Neural cell (in vitro differentiated cells): ENCODE measurements around the gene WNT7B.

Source experiments
- EP300 ChIP-seq: fragments of 450-650 bp; conservative IDR thresholded peaks from 2 replicates; pipeline ENCODE4 v1.6.1; 2014; ENCODE audit warnings: antibody characterized with exemption, mild to moderate bottlenecking, moderate library complexity; ENCODE audit not compliant: poor library complexity, severe bottlenecking
- EZH2 ChIP-seq: fragments of 200-600, 300-800 bp; shearing (Covaris generic), sonication (generic); IDR thresholded peaks from 2 replicates; pipeline ENCODE4 v1.6.1; 2014; ENCODE audit warnings: antibody characterized with exemption, low read length, borderline replicate concordance, mild to moderate bottlenecking; ENCODE audit not compliant: insufficient read depth, poor library complexity, severe bottlenecking
- MXI1 ChIP-seq: fragments of 450-650 bp; conservative IDR thresholded peaks from 2 replicates; pipeline ENCODE4 v1.6.1; 2014; ENCODE audit warnings: antibody characterized with exemption, mild to moderate bottlenecking; ENCODE audit not compliant: poor library complexity, severe bottlenecking
- POLR2AphosphoS5 ChIP-seq: IDR thresholded peaks from 2 replicates; pipeline ENCODE4 v1.6.1; 2012
- RAD21 ChIP-seq: fragments of 450-650 bp; conservative IDR thresholded peaks from 2 replicates; pipeline ENCODE4 v1.6.1; 2014; ENCODE audit warnings: antibody characterized with exemption, mild to moderate bottlenecking, moderate library complexity
- SMC3 ChIP-seq: fragments of 450-650 bp; conservative IDR thresholded peaks from 2 replicates; pipeline ENCODE4 v1.6.1; 2014; ENCODE audit warnings: antibody characterized with exemption, mild to moderate bottlenecking, moderate library complexity; ENCODE audit not compliant: poor library complexity
- TAF1 ChIP-seq: IDR thresholded peaks from 2 replicates; pipeline ENCODE4 v1.6.1; 2012; ENCODE audit warnings: low read depth
- TF ChIP-seq, protein P1 (sequence below): fragments of 450-650 bp; IDR thresholded peaks from 2 replicates; pipeline ENCODE4 v1.5.1; 2014; ENCODE audit warnings: antibody characterized with exemption, mild to moderate bottlenecking, moderate library complexity; ENCODE audit not compliant: poor library complexity, severe bottlenecking
- TF ChIP-seq, protein P2 (sequence below): IDR thresholded peaks from 2 replicates; pipeline ENCODE4 v1.6.1; 2012; ENCODE audit warnings: borderline replicate concordance

DNA sequence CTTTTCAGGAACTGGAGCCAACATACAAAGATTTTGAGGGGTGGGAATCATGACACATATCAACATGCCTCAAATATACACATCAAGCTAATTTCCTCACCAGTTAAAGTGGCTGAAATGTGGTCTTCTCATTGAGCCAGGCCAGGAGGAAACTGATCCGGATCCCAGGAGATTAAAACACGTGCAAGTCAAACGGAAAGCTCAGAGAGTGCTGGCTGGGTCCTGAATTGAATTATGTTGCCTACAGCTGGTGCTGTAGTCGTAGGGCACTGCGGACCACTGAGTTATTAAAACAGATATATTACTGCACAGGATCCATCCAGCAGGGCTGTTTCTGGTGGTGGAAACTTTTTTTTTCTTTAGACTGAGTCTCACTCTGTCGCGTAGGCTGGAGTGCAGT is 14.1 kb upstream of the WNT7B start:
- TF ChIP-seq EP300, result no peak
- TF ChIP-seq RAD21, result no peak
- TF ChIP-seq, protein P1, sequence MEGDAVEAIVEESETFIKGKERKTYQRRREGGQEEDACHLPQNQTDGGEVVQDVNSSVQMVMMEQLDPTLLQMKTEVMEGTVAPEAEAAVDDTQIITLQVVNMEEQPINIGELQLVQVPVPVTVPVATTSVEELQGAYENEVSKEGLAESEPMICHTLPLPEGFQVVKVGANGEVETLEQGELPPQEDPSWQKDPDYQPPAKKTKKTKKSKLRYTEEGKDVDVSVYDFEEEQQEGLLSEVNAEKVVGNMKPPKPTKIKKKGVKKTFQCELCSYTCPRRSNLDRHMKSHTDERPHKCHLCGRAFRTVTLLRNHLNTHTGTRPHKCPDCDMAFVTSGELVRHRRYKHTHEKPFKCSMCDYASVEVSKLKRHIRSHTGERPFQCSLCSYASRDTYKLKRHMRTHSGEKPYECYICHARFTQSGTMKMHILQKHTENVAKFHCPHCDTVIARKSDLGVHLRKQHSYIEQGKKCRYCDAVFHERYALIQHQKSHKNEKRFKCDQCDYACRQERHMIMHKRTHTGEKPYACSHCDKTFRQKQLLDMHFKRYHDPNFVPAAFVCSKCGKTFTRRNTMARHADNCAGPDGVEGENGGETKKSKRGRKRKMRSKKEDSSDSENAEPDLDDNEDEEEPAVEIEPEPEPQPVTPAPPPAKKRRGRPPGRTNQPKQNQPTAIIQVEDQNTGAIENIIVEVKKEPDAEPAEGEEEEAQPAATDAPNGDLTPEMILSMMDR, result no peak
- no peak for TF ChIP-seq SMC3
- TF ChIP-seq MXI1, result no peak
- TF ChIP-seq POLR2AphosphoS5, result no peak
- TF ChIP-seq EZH2, result no peak
- TF ChIP-seq TAF1, result no peak
- TF ChIP-seq, protein P2, sequence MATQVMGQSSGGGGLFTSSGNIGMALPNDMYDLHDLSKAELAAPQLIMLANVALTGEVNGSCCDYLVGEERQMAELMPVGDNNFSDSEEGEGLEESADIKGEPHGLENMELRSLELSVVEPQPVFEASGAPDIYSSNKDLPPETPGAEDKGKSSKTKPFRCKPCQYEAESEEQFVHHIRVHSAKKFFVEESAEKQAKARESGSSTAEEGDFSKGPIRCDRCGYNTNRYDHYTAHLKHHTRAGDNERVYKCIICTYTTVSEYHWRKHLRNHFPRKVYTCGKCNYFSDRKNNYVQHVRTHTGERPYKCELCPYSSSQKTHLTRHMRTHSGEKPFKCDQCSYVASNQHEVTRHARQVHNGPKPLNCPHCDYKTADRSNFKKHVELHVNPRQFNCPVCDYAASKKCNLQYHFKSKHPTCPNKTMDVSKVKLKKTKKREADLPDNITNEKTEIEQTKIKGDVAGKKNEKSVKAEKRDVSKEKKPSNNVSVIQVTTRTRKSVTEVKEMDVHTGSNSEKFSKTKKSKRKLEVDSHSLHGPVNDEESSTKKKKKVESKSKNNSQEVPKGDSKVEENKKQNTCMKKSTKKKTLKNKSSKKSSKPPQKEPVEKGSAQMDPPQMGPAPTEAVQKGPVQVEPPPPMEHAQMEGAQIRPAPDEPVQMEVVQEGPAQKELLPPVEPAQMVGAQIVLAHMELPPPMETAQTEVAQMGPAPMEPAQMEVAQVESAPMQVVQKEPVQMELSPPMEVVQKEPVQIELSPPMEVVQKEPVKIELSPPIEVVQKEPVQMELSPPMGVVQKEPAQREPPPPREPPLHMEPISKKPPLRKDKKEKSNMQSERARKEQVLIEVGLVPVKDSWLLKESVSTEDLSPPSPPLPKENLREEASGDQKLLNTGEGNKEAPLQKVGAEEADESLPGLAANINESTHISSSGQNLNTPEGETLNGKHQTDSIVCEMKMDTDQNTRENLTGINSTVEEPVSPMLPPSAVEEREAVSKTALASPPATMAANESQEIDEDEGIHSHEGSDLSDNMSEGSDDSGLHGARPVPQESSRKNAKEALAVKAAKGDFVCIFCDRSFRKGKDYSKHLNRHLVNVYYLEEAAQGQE, result no peak
